Right atrium auricular region (tissue), 2 donors: ENCODE data around the gene ZBTB9. TPM values are rescaled to one million over a fixed set of nuclear protein-coding genes. Genes with fewer than 3 reads are reported as not detected.

ENCODE experiments used
- DNase-seq: peaks from one replicate; pipeline ENCODE4 v3.0.0-alpha.2; 2019; ENCODE audit warnings: low spot score
- H3K27ac ChIP-seq, 2 donors: fragments of 200-600 bp; sonication (generic); 1 replicate in 1 of 2; 2 replicates in 1 of 2; pipeline ENCODE4 v1.5.1; 2016 to 2019
- H3K27me3 ChIP-seq, 2 donors: fragments of 200-600 bp; sonication (generic); one replicate each; pipeline versions ENCODE4 v1.5.1 to v1.6.0; 2017 to 2019
- H3K36me3 ChIP-seq: fragments of 200-600 bp; sonication (generic); one replicate; pipeline ENCODE4 v1.5.1; 2016
- H3K4me1 ChIP-seq, 2 donors: fragments of 200-600 bp; sonication (generic); one replicate each; pipeline versions ENCODE4 v1.5.1 to v1.6.0; 2017 to 2019
- H3K4me3 ChIP-seq, 2 donors: fragments of 200-600 bp; sonication (generic); 1 replicate in 1 of 2; 2 replicates in 1 of 2; pipeline ENCODE4 v1.5.1; 2017 to 2019; ENCODE audit warnings: mild to moderate bottlenecking in 1 of 2, moderate library complexity in 1 of 2
- H3K9me3 ChIP-seq, 2 donors: fragments of 200-600 bp; sonication (generic); one replicate each; pipeline ENCODE4 v1.5.1; 2019
- CTCF ChIP-seq, 2 donors: fragments of 200-600 bp; sonication (generic); IDR thresholded peaks; one replicate each; pipeline ENCODE4 v1.5.1; 2019; ENCODE audit warnings: antibody characterized with exemption in 2 of 2
- total RNA-seq, 2 donors: library from RNA; depleted of rRNA; stranded (reverse); fragments of >200 nt; gene quantifications; one replicate each; pipeline ENCODE4 v1.1.0, GENCODE V29; 2016

The ZBTB9 gene
- total RNA-seq, 2 donors from 2014 or later: 1.3 to 4.1 TPM

- Histone ChIP-seq H3K9me3 (no peaks in the 10 kb centered on the region), H3K4me3 (no peak overlapping the region), H3K27ac (no peak overlapping the region), H3K36me3 (peaks cover 13% of the 10 kb centered on the region), H3K4me1 (peaks cover 0 to 28% of the 10 kb centered on the region in 2 donors), H3K27me3 (no peaks in the 10 kb centered on the region)
- no peak for TF ChIP-seq CTCF (IDR thresholded peaks at IDR 0.05)
- no peak for DNase-seq
Measured at GRCh38 chr6:33456156-33456555, 1.8 kb downstream of the ZBTB9 start.

- Histone ChIP-seq H3K27ac (no peak overlapping the region), H3K36me3 (peaks cover 13% of the 10 kb centered on the region), H3K4me3 (no peak overlapping the region), H3K27me3 (no peaks in the 10 kb centered on the region), H3K4me1 (peaks cover 0 to 14% of the 10 kb centered on the region in 2 donors), H3K9me3 (no peaks in the 10 kb centered on the region)
- no peak for DNase-seq
- no peak for TF ChIP-seq CTCF (IDR thresholded peaks at IDR 0.05)
Measured at GRCh38 chr6:33458676-33459075, 4.3 kb downstream of the ZBTB9 start.

GRCh38 chr6:33459226-33459625, 4.8 kb downstream of the ZBTB9 start:
- H3K9me3 ChIP-seq: no peaks in the 10 kb centered on the region
- H3K36me3 ChIP-seq: peaks cover 13% of the 10 kb centered on the region
- peaks cover 0 to 11% of the 10 kb centered on the region in 2 donors for H3K4me1 ChIP-seq
- no peak for DNase-seq
- no peak overlapping the region for H3K27ac ChIP-seq
- no peaks in the 10 kb centered on the region for H3K27me3 ChIP-seq
- no peak overlapping the region for H3K4me3 ChIP-seq
- no peak for TF ChIP-seq CTCF (IDR thresholded peaks at IDR 0.05)

GRCh38 chr6:33466075-33466735, 11.8 kb downstream of the ZBTB9 start:
- Histone ChIP-seq H3K4me1 (no peaks in the 10 kb centered on the region), H3K4me3 (no peak overlapping the region), H3K27me3 (no peaks in the 10 kb centered on the region)

GRCh38 chr6:33467091-33467490, 12.7 kb downstream of the ZBTB9 start:
- no peaks in the 10 kb centered on the region for H3K27me3 ChIP-seq
- no peaks in the 10 kb centered on the region for H3K4me1 ChIP-seq
- H3K4me3 ChIP-seq: no peak overlapping the region
- H3K9me3 ChIP-seq: no peaks in the 10 kb centered on the region
- DNase-seq: no peak
- TF ChIP-seq CTCF (IDR thresholded peaks at IDR 0.05): no peak
- no peak overlapping the region for H3K27ac ChIP-seq
- no peaks in the 10 kb centered on the region for H3K36me3 ChIP-seq

More at GRCh38 chr6:33466075-33466735, 11.8 kb downstream of the ZBTB9 start:
- TF ChIP-seq CTCF (IDR thresholded peaks at IDR 0.05): no peak
- Histone ChIP-seq H3K36me3 (no peaks in the 10 kb centered on the region), H3K9me3 (no peaks in the 10 kb centered on the region), H3K27ac (no peak overlapping the region)
- DNase-seq: no peak

- no peak overlapping the region for H3K27ac ChIP-seq
- H3K27me3 ChIP-seq: no peaks in the 10 kb centered on the region
- TF ChIP-seq CTCF (IDR thresholded peaks at IDR 0.05): no peak
- H3K4me3 ChIP-seq: no peak overlapping the region
- H3K36me3 ChIP-seq: no peaks in the 10 kb centered on the region
- no peaks in the 10 kb centered on the region for H3K9me3 ChIP-seq
- DNase-seq: no peak
- no peaks in the 10 kb centered on the region for H3K4me1 ChIP-seq
Measured at GRCh38 chr6:33469661-33470060, 15.3 kb downstream of the ZBTB9 start.
